Measurements from ENCODE around the gene OSBPL3.

DNA sequence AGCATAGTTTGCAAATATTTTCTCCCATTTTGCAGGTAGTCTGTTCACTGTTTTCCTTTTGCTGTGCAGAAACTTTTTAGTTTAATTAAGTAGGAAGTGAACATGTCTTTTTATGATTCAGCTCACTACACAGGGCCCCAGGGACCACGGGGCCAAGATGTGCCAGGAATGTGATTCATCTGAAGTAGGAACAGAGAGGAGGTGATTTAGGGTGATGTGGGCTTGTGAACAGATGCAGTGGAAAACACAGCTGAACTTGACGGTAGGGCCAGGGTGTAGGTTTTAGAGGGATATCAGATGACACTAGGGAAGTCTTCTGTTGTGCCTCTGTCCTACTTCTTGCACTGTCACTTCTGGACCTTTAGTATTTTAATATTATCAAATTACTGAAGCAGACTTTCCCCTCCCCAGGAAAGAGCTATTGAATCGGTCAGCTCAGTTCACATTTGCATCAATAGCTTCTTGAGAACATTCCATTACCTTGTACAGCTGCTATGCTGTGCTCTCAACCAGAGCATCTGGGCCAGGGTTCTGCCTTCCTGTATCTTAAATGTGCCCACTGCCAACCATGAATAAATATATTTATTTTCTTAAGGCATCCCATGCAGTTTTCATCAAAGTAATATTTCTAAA lies 96.9 kb downstream of the OSBPL3 start:
- TF ChIP-seq, protein P1, sequence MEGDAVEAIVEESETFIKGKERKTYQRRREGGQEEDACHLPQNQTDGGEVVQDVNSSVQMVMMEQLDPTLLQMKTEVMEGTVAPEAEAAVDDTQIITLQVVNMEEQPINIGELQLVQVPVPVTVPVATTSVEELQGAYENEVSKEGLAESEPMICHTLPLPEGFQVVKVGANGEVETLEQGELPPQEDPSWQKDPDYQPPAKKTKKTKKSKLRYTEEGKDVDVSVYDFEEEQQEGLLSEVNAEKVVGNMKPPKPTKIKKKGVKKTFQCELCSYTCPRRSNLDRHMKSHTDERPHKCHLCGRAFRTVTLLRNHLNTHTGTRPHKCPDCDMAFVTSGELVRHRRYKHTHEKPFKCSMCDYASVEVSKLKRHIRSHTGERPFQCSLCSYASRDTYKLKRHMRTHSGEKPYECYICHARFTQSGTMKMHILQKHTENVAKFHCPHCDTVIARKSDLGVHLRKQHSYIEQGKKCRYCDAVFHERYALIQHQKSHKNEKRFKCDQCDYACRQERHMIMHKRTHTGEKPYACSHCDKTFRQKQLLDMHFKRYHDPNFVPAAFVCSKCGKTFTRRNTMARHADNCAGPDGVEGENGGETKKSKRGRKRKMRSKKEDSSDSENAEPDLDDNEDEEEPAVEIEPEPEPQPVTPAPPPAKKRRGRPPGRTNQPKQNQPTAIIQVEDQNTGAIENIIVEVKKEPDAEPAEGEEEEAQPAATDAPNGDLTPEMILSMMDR (IDR thresholded peaks at IDR 0.05) = no peak
- TF ChIP-seq POLR2A (IDR thresholded peaks at IDR 0.05) = no peak

Data from body of pancreas (tissue), 4 donors.